Neural cell (in vitro differentiated cells): ENCODE data around the gene USF1. TPM values are rescaled to one million over a fixed set of nuclear protein-coding genes. Genes with fewer than 3 reads are reported as not detected.

ENCODE experiments used
- H2AFZ ChIP-seq: fragments of 200-600, 300-800 bp; sonication (generic), shearing (Covaris generic); 2 replicates; pipeline ENCODE4 v1.6.0; 2014; ENCODE audit warnings: low read depth, mild to moderate bottlenecking, antibody characterized with exemption, low read length, moderate library complexity
- H3F3A ChIP-seq: fragments of 200-600 bp; shearing (Covaris generic); 2 replicates; pipeline ENCODE4 v1.6.1; 2016; ENCODE audit warnings: mild to moderate bottlenecking, moderate library complexity, mixed read lengths, antibody characterized with exemption, low read length; ENCODE audit not compliant: insufficient read depth, poor library complexity, severe bottlenecking
- H3K27ac ChIP-seq: fragments of 200-600, 300-800 bp; sonication (generic), shearing (Covaris generic); 2 replicates; pipeline ENCODE4 v1.5.1; 2014; ENCODE audit warnings: mild to moderate bottlenecking, low read length, moderate library complexity
- H3K27me3 ChIP-seq: fragments of 300-800, 200-600 bp; sonication (generic), shearing (Covaris generic); 2 replicates; pipeline ENCODE4 v1.6.0; 2014; ENCODE audit warnings: mild to moderate bottlenecking, low read depth, low read length, moderate library complexity; ENCODE audit not compliant: insufficient read depth
- H3K36me3 ChIP-seq: fragments of 300-800, 200-600 bp; sonication (generic), shearing (Covaris generic); 2 replicates; pipeline ENCODE4 v1.5.1; 2014; ENCODE audit warnings: mild to moderate bottlenecking, antibody characterized with exemption, low read length, moderate library complexity; ENCODE audit not compliant: insufficient read depth
- H3K4me2 ChIP-seq: fragments of 300-800, 200-600 bp; sonication (generic), shearing (Covaris generic); 2 replicates; pipeline ENCODE4 v1.6.0; 2014; ENCODE audit warnings: mild to moderate bottlenecking, low read length
- H3K4me3 ChIP-seq: fragments of 300-800, 200-600 bp; sonication (generic), shearing (Covaris generic); 2 replicates; pipeline ENCODE4 v1.5.1; 2014; ENCODE audit warnings: mild to moderate bottlenecking, low read length, moderate library complexity
- H3K79me2 ChIP-seq: fragments of 200-600 bp; shearing (Covaris generic); replicated peaks from 2 replicates; pipeline ENCODE4 v1.6.0; 2014; ENCODE audit warnings: mild to moderate bottlenecking, low read length, moderate library complexity; ENCODE audit not compliant: insufficient read depth
- H3K9ac ChIP-seq: fragments of 300-800, 200-600 bp; sonication (generic), shearing (Covaris generic); 2 replicates; pipeline ENCODE4 v1.6.1; 2016; ENCODE audit warnings: mild to moderate bottlenecking, low read length, mixed read lengths
- H3K9me2 ChIP-seq: fragments of 200-600 bp; shearing (Covaris generic); 2 replicates; pipeline ENCODE4 v1.6.1; 2016; ENCODE audit warnings: mild to moderate bottlenecking, low read length, mixed read lengths; ENCODE audit not compliant: insufficient read depth
- H3K9me3 ChIP-seq: fragments of 200-600, 300-800 bp; sonication (generic), shearing (Covaris generic); 2 replicates; pipeline ENCODE4 v1.6.1; 2016; ENCODE audit warnings: mild to moderate bottlenecking, mixed run types, low read length, moderate library complexity, mixed read lengths
- H4K20me1 ChIP-seq: fragments of 200-600 bp; shearing (Covaris generic); 2 replicates; pipeline ENCODE4 v1.6.1; 2016; ENCODE audit warnings: mild to moderate bottlenecking, mixed run types; ENCODE audit not compliant: insufficient read depth
- EP300 ChIP-seq: fragments of 450-650 bp; conservative IDR thresholded peaks from 2 replicates; pipeline ENCODE4 v1.6.1; 2014; ENCODE audit warnings: antibody characterized with exemption, mild to moderate bottlenecking, moderate library complexity; ENCODE audit not compliant: poor library complexity, severe bottlenecking
- EZH2 ChIP-seq: fragments of 200-600, 300-800 bp; shearing (Covaris generic), sonication (generic); IDR thresholded peaks from 2 replicates; pipeline ENCODE4 v1.6.1; 2014; ENCODE audit warnings: antibody characterized with exemption, low read length, borderline replicate concordance, mild to moderate bottlenecking; ENCODE audit not compliant: insufficient read depth, poor library complexity, severe bottlenecking
- MXI1 ChIP-seq: fragments of 450-650 bp; conservative IDR thresholded peaks from 2 replicates; pipeline ENCODE4 v1.6.1; 2014; ENCODE audit warnings: antibody characterized with exemption, mild to moderate bottlenecking; ENCODE audit not compliant: poor library complexity, severe bottlenecking
- POLR2AphosphoS5 ChIP-seq: IDR thresholded peaks from 2 replicates; pipeline ENCODE4 v1.6.1; 2012
- RAD21 ChIP-seq: fragments of 450-650 bp; conservative IDR thresholded peaks from 2 replicates; pipeline ENCODE4 v1.6.1; 2014; ENCODE audit warnings: antibody characterized with exemption, mild to moderate bottlenecking, moderate library complexity
- SMC3 ChIP-seq: fragments of 450-650 bp; conservative IDR thresholded peaks from 2 replicates; pipeline ENCODE4 v1.6.1; 2014; ENCODE audit warnings: antibody characterized with exemption, mild to moderate bottlenecking, moderate library complexity; ENCODE audit not compliant: poor library complexity
- TAF1 ChIP-seq: IDR thresholded peaks from 2 replicates; pipeline ENCODE4 v1.6.1; 2012; ENCODE audit warnings: low read depth
- polyA plus RNA-seq: library from polyadenylated mRNA; depleted of rRNA; stranded (reverse); fragments of >200 nt; gene quantifications from 2 replicates; pipeline ENCODE4 v1.2.3, GENCODE V29; 2014
- TF ChIP-seq, protein P1 (sequence below): IDR thresholded peaks from 2 replicates; pipeline ENCODE4 v1.6.1; 2012; ENCODE audit warnings: borderline replicate concordance
- TF ChIP-seq, protein P2 (sequence below): fragments of 450-650 bp; IDR thresholded peaks from 2 replicates; pipeline ENCODE4 v1.5.1; 2014; ENCODE audit warnings: antibody characterized with exemption, mild to moderate bottlenecking, moderate library complexity; ENCODE audit not compliant: poor library complexity, severe bottlenecking

Gene USF1
- polyA plus RNA-seq, 1 donor from 2014 or later, result 366 TPM

DNA sequence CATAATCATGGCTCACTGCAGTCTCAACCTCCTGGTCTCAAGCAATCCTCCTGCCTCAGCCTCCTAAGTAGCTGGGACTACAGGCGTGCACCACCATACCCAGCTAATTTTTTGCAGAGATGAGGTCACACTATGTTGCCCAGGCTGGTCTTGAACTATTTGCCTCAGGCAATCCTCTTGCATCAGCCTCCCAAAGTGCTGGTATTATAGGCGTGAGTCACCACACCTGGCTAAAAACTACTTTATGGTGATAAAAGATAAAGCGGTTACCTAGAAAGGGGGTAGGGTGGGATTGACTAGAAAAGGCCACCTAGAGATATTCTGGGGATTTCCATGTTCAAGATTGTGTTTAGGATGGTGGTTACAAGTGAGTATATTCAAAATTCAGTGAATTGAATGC lies 12.0 kb downstream of the USF1 start:
- H4K20me1 ChIP-seq, result no peaks in the 10 kb centered on the region

GRCh38 chr1:161032409-161032808 lies 13.4 kb downstream of the USF1 start:
- Histone ChIP-seq H2AFZ (no peak overlapping the region), H3K27me3 (no peaks in the 10 kb centered on the region)
- TF ChIP-seq, protein P1, sequence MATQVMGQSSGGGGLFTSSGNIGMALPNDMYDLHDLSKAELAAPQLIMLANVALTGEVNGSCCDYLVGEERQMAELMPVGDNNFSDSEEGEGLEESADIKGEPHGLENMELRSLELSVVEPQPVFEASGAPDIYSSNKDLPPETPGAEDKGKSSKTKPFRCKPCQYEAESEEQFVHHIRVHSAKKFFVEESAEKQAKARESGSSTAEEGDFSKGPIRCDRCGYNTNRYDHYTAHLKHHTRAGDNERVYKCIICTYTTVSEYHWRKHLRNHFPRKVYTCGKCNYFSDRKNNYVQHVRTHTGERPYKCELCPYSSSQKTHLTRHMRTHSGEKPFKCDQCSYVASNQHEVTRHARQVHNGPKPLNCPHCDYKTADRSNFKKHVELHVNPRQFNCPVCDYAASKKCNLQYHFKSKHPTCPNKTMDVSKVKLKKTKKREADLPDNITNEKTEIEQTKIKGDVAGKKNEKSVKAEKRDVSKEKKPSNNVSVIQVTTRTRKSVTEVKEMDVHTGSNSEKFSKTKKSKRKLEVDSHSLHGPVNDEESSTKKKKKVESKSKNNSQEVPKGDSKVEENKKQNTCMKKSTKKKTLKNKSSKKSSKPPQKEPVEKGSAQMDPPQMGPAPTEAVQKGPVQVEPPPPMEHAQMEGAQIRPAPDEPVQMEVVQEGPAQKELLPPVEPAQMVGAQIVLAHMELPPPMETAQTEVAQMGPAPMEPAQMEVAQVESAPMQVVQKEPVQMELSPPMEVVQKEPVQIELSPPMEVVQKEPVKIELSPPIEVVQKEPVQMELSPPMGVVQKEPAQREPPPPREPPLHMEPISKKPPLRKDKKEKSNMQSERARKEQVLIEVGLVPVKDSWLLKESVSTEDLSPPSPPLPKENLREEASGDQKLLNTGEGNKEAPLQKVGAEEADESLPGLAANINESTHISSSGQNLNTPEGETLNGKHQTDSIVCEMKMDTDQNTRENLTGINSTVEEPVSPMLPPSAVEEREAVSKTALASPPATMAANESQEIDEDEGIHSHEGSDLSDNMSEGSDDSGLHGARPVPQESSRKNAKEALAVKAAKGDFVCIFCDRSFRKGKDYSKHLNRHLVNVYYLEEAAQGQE, result no peak

More for the DNA sequence above, 12.0 kb downstream of the USF1 start:
- H3K36me3 ChIP-seq, result no peaks in the 10 kb centered on the region
- H2AFZ ChIP-seq, result no peak overlapping the region
- no peak overlapping the region for H3K4me3 ChIP-seq
- H3K79me2 ChIP-seq, result no peaks in the 10 kb centered on the region
- no peak overlapping the region for H3K4me2 ChIP-seq
- H3K9me3 ChIP-seq, result no peaks in the 10 kb centered on the region
- H3F3A ChIP-seq, result peaks cover 5% of the 10 kb centered on the region
- H3K9me2 ChIP-seq, result no peaks in the 10 kb centered on the region
- no peaks in the 10 kb centered on the region for H3K27me3 ChIP-seq
- no peak overlapping the region for H3K27ac ChIP-seq
- H3K9ac ChIP-seq, result no peak overlapping the region
- TF ChIP-seq SMC3 (no peak), EP300 (no peak), EZH2 (no peak), MXI1 (no peak), POLR2AphosphoS5 (no peak), TAF1 (no peak), RAD21 (no peak)
- TF ChIP-seq, protein P1, result no peak
- TF ChIP-seq, protein P2, sequence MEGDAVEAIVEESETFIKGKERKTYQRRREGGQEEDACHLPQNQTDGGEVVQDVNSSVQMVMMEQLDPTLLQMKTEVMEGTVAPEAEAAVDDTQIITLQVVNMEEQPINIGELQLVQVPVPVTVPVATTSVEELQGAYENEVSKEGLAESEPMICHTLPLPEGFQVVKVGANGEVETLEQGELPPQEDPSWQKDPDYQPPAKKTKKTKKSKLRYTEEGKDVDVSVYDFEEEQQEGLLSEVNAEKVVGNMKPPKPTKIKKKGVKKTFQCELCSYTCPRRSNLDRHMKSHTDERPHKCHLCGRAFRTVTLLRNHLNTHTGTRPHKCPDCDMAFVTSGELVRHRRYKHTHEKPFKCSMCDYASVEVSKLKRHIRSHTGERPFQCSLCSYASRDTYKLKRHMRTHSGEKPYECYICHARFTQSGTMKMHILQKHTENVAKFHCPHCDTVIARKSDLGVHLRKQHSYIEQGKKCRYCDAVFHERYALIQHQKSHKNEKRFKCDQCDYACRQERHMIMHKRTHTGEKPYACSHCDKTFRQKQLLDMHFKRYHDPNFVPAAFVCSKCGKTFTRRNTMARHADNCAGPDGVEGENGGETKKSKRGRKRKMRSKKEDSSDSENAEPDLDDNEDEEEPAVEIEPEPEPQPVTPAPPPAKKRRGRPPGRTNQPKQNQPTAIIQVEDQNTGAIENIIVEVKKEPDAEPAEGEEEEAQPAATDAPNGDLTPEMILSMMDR, result no peak

More at GRCh38 chr1:161032409-161032808, 13.4 kb downstream of the USF1 start:
- peaks cover 4% of the 10 kb centered on the region for H3F3A ChIP-seq
- H3K79me2 ChIP-seq, result no peaks in the 10 kb centered on the region
- no peaks in the 10 kb centered on the region for H3K36me3 ChIP-seq
- H3K9me3 ChIP-seq, result no peaks in the 10 kb centered on the region
- H3K9me2 ChIP-seq, result no peaks in the 10 kb centered on the region
- no peak overlapping the region for H3K4me3 ChIP-seq
- no peak overlapping the region for H3K9ac ChIP-seq
- no peak overlapping the region for H3K27ac ChIP-seq
- H4K20me1 ChIP-seq, result no peaks in the 10 kb centered on the region
- no peak overlapping the region for H3K4me2 ChIP-seq
